ENCODE results near the gene CYP3A7. TPM values are rescaled to one million over a fixed set of nuclear protein-coding genes. Genes with fewer than 3 reads are reported as not detected.
A peak's percentile ranks its signal among the peaks of the same experiment; 100 is the strongest.
"Not testable (repeated sequence)": the region's sequence is repeated elsewhere in the genome, so short reads cannot be mapped to it uniquely, and the experiment has no call there.

CYP3A7 gene
- total RNA-seq, 1 donor from 2014 or later, result not detected

GRCh38 chr7:99707096-99707495 is 27.9 kb downstream of the CYP3A7 start:
- no peak for DNase-seq (ENCODE audit: low read depth, low spot score)
- Mint-ChIP-seq H3K9me3 (peaks cover 5% of the 10 kb centered on the region), H3K27me3 (ENCODE audit: low read depth) (peaks cover 4% of the 10 kb centered on the region), H3K4me1 (no peaks in the 10 kb centered on the region), H3K36me3 (ENCODE audit: low read depth) (no peaks in the 10 kb centered on the region), H3K4me3 (no peak overlapping the region), H3K27ac (ENCODE audit: unreplicated experiment) (no peak overlapping the region)
- no peak for TF ChIP-seq CTCF (conservative IDR thresholded peaks at IDR 0.05)

GRCh38 chr7:99699946-99700345 is 35.0 kb downstream of the CYP3A7 start:
- no peaks in the 10 kb centered on the region for H3K36me3 Mint-ChIP-seq (ENCODE audit: low read depth)
- H3K4me3 Mint-ChIP-seq, result no peak overlapping the region
- TF ChIP-seq CTCF (conservative IDR thresholded peaks at IDR 0.05), result no peak
- H3K27ac Mint-ChIP-seq (ENCODE audit: unreplicated experiment), result no peak overlapping the region
- H3K4me1 Mint-ChIP-seq, result no peaks in the 10 kb centered on the region
- no peak for DNase-seq (ENCODE audit: low read depth, low spot score)
- peaks cover 29% of the 10 kb centered on the region for H3K27me3 Mint-ChIP-seq (ENCODE audit: low read depth)
- H3K9me3 Mint-ChIP-seq, result peaks cover 5% of the 10 kb centered on the region

- H3K27me3 Mint-ChIP-seq (ENCODE audit: low read depth), result peaks cover 29% of the 10 kb centered on the region
- not testable (repeated sequence) for H3K4me3 Mint-ChIP-seq; H3K27ac Mint-ChIP-seq (ENCODE audit: unreplicated experiment); H3K4me1 Mint-ChIP-seq; H3K9me3 Mint-ChIP-seq; H3K36me3 Mint-ChIP-seq (ENCODE audit: low read depth); DNase-seq (ENCODE audit: low read depth, low spot score)
Measured at GRCh38 chr7:99698867-99699730, 35.9 kb downstream of the CYP3A7 start.

GRCh38 chr7:99694912-99695304 is 40.1 kb downstream of the CYP3A7 start:
- no peak for TF ChIP-seq CTCF (conservative IDR thresholded peaks at IDR 0.05)
- Mint-ChIP-seq H3K27me3 (ENCODE audit: low read depth) (peaks cover 15% of the 10 kb centered on the region), H3K4me3 (no peak overlapping the region), H3K4me1 (peaks cover 6% of the 10 kb centered on the region), H3K36me3 (ENCODE audit: low read depth) (peaks cover 2% of the 10 kb centered on the region), H3K27ac (ENCODE audit: unreplicated experiment) (no peak overlapping the region), H3K9me3 (peaks cover 4% of the 10 kb centered on the region)
- no peak for DNase-seq (ENCODE audit: low read depth, low spot score)

- Mint-ChIP-seq H3K4me1 (peaks cover 6% of the 10 kb centered on the region), H3K9me3 (peaks cover 4% of the 10 kb centered on the region), H3K4me3 (no peak overlapping the region), H3K27ac (ENCODE audit: unreplicated experiment) (peak overlapping the region; percentile 81), H3K27me3 (ENCODE audit: low read depth) (peaks cover 10% of the 10 kb centered on the region), H3K36me3 (ENCODE audit: low read depth) (peaks cover 2% of the 10 kb centered on the region)
- no peak for DNase-seq (ENCODE audit: low read depth, low spot score)
- TF ChIP-seq CTCF (conservative IDR thresholded peaks at IDR 0.05), result no peak
Measured at GRCh38 chr7:99694201-99694911, 40.6 kb downstream of the CYP3A7 start.
